Ovary (tissue), 3 donors: ENCODE measurements around the gene PLCB3.
"Not testable (repeated sequence)": the region's sequence is repeated elsewhere in the genome, so short reads cannot be mapped to it uniquely, and the experiment has no call there.

Experiments
- CTCF ChIP-seq, 3 donors: fragments of 450-650 bp in 2 of 3; fragments of 200-600 bp in 1 of 3; IDR thresholded peaks; one replicate each; pipeline versions ENCODE4 v1.5.1 to v1.8.0; 2016 to 2022; ENCODE audit warnings: antibody characterized with exemption in 3 of 3, mild to moderate bottlenecking in 1 of 3
- EP300 ChIP-seq: sonication (generic); formaldehyde crosslinking; IDR thresholded peaks from one replicate; pipeline ENCODE4 v1.6.1; 2017; ENCODE audit warnings: antibody characterized with exemption
- POLR2A ChIP-seq: fragments of 450-650 bp; IDR thresholded peaks from one replicate; pipeline ENCODE4 v1.6.1; 2017; ENCODE audit warnings: antibody characterized with exemption, mild to moderate bottlenecking, moderate library complexity
- donor health status: DM: no; HTN: no; CAD: no.

GRCh38 chr11:64307795-64308194, 56.5 kb downstream of the PLCB3 start:
- TF ChIP-seq EP300; CTCF (IDR thresholded peaks at IDR 0.05); POLR2A: not testable (repeated sequence)
